ENCODE data around the gene MVB12B.

- TF ChIP-seq POLR2A (IDR thresholded peaks at IDR 0.05; ENCODE audit: low read length) (no peak), GATA1 (IDR thresholded peaks at IDR 0.05; ENCODE audit: low read depth, low read length) (no peak)
Observed at GRCh38 chr9:126513159-126514036, 186.8 kb downstream of the MVB12B start.

Data from erythroblast (primary cell).